ENCODE measurements around the gene GBP1.

DNA sequence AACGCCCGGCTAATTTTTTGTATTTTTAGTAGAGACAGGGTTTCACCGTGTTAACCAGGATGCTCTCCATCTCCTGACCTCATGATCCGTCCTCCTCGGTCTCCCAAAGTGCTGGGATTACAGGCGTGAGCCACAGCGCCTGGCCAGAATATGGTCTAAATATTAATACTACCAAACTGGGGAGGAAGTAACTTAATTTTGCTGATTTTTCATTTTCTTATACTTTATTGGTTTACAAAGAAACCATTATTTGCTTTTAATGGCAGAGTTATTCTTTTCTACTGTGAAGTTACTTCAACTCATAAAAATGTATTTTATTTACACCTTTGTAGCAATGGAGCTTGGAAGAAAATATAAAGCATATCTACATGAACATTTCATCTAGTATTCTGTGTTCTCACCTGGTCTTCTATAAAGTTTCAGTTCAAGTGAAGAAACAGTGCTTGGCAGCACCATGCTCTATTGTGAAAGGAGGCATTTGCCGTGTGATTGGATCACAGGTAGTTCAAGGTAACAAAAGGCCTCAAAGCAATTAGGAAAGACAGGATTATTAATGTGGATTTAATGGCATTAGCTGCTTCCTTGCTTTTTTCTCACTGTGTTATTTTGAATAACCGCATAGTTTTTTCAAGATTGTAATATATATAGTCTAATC, 13.6 kb downstream of the GBP1 start:
- TF ChIP-seq, protein P1, sequence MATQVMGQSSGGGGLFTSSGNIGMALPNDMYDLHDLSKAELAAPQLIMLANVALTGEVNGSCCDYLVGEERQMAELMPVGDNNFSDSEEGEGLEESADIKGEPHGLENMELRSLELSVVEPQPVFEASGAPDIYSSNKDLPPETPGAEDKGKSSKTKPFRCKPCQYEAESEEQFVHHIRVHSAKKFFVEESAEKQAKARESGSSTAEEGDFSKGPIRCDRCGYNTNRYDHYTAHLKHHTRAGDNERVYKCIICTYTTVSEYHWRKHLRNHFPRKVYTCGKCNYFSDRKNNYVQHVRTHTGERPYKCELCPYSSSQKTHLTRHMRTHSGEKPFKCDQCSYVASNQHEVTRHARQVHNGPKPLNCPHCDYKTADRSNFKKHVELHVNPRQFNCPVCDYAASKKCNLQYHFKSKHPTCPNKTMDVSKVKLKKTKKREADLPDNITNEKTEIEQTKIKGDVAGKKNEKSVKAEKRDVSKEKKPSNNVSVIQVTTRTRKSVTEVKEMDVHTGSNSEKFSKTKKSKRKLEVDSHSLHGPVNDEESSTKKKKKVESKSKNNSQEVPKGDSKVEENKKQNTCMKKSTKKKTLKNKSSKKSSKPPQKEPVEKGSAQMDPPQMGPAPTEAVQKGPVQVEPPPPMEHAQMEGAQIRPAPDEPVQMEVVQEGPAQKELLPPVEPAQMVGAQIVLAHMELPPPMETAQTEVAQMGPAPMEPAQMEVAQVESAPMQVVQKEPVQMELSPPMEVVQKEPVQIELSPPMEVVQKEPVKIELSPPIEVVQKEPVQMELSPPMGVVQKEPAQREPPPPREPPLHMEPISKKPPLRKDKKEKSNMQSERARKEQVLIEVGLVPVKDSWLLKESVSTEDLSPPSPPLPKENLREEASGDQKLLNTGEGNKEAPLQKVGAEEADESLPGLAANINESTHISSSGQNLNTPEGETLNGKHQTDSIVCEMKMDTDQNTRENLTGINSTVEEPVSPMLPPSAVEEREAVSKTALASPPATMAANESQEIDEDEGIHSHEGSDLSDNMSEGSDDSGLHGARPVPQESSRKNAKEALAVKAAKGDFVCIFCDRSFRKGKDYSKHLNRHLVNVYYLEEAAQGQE (IDR thresholded peaks at IDR 0.05; ENCODE audit: insufficient read depth in 1 of 2, low read depth in 2 of 2, low read length in 2 of 2), result no peak
- no peak for TF ChIP-seq POLR2AphosphoS5 (IDR thresholded peaks at IDR 0.05; ENCODE audit: low read depth, low read length)
- no peak for TF ChIP-seq TAF1 (IDR thresholded peaks at IDR 0.05; ENCODE audit: borderline replicate concordance, insufficient read depth, low read length)

Data from PFSK-1 (cell line).